ENCODE results near the gene CYBC1.

CYBC1 gene

DNA sequence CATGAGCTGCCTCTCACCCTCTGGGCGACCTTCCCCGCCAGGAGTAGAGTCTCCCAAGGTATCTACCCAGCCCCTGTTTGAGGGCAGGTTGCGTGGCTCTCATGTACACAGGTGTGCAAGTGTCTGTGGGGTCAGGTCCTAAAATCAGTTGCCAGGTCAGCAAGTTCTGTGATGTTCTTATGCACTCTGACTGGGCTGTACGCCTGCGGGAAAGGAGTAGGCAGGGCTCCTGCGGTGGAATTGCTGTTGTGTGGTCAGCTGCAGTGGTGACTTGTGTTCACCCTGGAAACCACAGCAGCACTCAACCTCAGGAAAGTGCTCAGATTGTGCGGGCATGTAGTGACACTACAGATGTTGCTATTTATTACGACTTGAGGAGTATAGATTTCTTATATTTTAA lies 27.4 kb upstream of the CYBC1 start:
- Histone ChIP-seq H3K4me1 (ENCODE audit: control insufficient read depth, insufficient read depth, low read length, poor library complexity, severe bottlenecking) (no peaks in the 10 kb centered on the region), H3K4me3 (ENCODE audit: insufficient read depth, low read depth, low read length, poor library complexity, severe bottlenecking) (no peak overlapping the region), H3K27ac (ENCODE audit: insufficient read depth, low read length, poor library complexity, severe bottlenecking) (no peak overlapping the region), H3K27me3 (replicated peaks; ENCODE audit: control insufficient read depth, insufficient read depth, low read length, poor library complexity, severe bottlenecking) (no peaks in the 10 kb centered on the region), H3K36me3 (ENCODE audit: control insufficient read depth, insufficient read depth, low read length) (peaks cover 65% of the 10 kb centered on the region), H3K9me3 (ENCODE audit: control insufficient read depth, low read length) (no peaks in the 10 kb centered on the region)
- DNase-seq, result no peak

DNA sequence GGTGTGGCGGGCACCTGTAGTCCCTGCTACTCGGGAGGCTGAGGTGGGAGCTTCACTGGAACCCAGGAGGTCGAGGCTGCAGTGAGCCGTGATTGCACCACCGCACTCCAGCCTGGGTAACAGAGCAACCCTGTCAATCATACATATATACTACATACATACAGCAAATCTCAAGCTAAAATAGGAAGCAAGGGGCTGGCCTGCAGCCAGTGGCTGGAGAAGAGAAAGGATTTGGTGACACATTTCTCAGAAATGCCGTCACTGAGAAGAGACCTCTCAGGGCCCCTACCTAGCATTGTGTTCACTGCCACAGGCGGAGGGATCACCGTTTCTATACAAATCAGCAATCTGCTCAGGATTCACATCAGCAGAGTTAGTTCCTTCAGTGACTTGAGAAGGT lies 24.9 kb upstream of the CYBC1 start:
- Histone ChIP-seq H3K9me3 (ENCODE audit: control insufficient read depth, low read length) (no peaks in the 10 kb centered on the region), H3K27ac (ENCODE audit: insufficient read depth, low read length, poor library complexity, severe bottlenecking) (no peak overlapping the region), H3K36me3 (ENCODE audit: control insufficient read depth, insufficient read depth, low read length) (peaks cover 55% of the 10 kb centered on the region), H3K4me3 (ENCODE audit: insufficient read depth, low read depth, low read length, poor library complexity, severe bottlenecking) (no peak overlapping the region), H3K27me3 (replicated peaks; ENCODE audit: control insufficient read depth, insufficient read depth, low read length, poor library complexity, severe bottlenecking) (no peaks in the 10 kb centered on the region), H3K4me1 (ENCODE audit: control insufficient read depth, insufficient read depth, low read length, poor library complexity, severe bottlenecking) (no peaks in the 10 kb centered on the region)
- no peak for DNase-seq

DNA sequence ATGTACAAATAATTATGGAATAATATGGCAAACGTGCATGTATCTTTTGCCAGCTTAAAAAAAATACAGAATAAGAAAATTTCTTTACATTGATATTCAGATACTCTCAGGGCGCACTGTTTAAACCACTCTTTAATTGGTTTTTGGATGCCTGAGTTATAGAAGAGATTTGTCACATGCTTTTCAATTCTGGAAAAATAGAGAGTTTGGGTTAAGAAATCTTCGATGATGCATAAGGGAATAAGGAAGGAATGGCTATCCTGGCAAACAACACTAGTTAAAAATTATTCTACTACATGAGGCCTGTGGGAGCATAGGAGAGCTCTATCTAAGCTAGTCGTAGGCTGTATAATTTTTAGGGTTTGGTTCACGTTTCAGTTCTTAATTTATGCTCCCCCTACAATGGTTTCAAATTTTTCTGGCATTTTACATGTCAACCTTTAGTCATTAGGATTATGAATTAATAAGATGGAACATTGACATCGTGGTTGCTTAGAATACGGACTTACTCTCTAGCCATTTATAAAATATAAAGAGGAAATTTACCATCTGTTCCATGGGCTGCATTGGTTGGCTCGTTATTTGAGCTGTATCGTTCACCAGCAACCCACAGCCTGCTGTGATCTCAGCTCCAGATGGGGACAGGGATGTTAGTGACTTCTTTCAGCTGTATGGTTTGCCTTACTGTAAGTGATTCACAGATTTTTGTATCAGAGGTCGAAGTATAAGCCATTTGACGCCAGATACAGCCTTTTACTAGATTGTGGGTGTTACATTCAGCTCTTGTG lies 23.9 kb upstream of the CYBC1 start:
- H3K9me3 ChIP-seq (ENCODE audit: control insufficient read depth, low read length), result no peaks in the 10 kb centered on the region
- H3K27ac ChIP-seq (ENCODE audit: insufficient read depth, low read length, poor library complexity, severe bottlenecking), result no peak overlapping the region
- DNase-seq, result no peak
- peaks cover 50% of the 10 kb centered on the region for H3K36me3 ChIP-seq (ENCODE audit: control insufficient read depth, insufficient read depth, low read length)
- no peak overlapping the region for H3K4me3 ChIP-seq (ENCODE audit: insufficient read depth, low read depth, low read length, poor library complexity, severe bottlenecking)
- no peaks in the 10 kb centered on the region for H3K27me3 ChIP-seq (replicated peaks; ENCODE audit: control insufficient read depth, insufficient read depth, low read length, poor library complexity, severe bottlenecking)
- H3K4me1 ChIP-seq (ENCODE audit: control insufficient read depth, insufficient read depth, low read length, poor library complexity, severe bottlenecking), result no peaks in the 10 kb centered on the region

DNA sequence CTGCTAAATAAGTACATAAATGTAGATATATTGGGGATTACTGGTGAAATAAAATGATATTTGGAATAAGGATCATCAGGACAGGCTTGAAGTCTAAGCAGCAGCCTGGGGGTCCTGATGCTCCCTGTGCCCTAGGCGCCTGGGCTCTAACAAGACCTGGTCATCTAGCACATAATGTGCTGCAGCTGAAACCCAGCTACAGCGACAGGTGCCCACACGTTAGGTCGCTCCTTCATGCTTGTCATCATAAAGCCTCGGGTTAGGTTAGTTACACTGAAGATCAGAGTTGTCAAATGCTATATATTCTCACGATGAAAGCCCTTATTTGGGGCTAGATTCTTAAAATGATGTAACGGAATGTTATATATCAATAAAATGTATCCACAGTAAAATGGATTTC lies 19.5 kb upstream of the CYBC1 start:
- H3K9me3 ChIP-seq (ENCODE audit: control insufficient read depth, low read length), result no peaks in the 10 kb centered on the region
- DNase-seq, result no peak
- peaks cover 51% of the 10 kb centered on the region for H3K36me3 ChIP-seq (ENCODE audit: control insufficient read depth, insufficient read depth, low read length)

DNA sequence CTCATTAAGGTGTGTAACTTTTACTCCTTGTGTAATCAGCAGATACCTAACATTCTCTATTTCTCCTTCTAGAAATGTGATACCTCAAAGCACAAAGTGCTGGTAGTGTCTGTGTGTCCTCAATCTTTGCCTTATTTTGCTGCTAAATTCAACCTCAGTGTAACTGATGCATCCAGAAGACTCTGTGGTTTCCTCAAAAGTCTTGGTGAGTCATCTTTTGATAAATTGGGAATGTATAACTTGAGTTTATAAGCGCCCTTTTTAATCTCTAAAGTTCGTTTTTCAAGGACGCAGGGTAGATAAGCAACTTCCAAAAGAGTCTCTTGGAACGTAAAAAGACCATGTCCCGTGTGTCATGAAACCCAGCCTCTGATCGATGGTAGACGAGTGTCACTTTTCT lies 18.1 kb upstream of the CYBC1 start:
- peaks cover 52% of the 10 kb centered on the region for H3K36me3 ChIP-seq (ENCODE audit: control insufficient read depth, insufficient read depth, low read length)
- no peak overlapping the region for H3K27ac ChIP-seq (ENCODE audit: insufficient read depth, low read length, poor library complexity, severe bottlenecking)

More for the DNA sequence above, 19.5 kb upstream of the CYBC1 start:
- Histone ChIP-seq H3K27me3 (replicated peaks; ENCODE audit: control insufficient read depth, insufficient read depth, low read length, poor library complexity, severe bottlenecking) (no peaks in the 10 kb centered on the region), H3K4me1 (ENCODE audit: control insufficient read depth, insufficient read depth, low read length, poor library complexity, severe bottlenecking) (no peaks in the 10 kb centered on the region), H3K27ac (ENCODE audit: insufficient read depth, low read length, poor library complexity, severe bottlenecking) (no peak overlapping the region), H3K4me3 (ENCODE audit: insufficient read depth, low read depth, low read length, poor library complexity, severe bottlenecking) (no peak overlapping the region)

DNA sequence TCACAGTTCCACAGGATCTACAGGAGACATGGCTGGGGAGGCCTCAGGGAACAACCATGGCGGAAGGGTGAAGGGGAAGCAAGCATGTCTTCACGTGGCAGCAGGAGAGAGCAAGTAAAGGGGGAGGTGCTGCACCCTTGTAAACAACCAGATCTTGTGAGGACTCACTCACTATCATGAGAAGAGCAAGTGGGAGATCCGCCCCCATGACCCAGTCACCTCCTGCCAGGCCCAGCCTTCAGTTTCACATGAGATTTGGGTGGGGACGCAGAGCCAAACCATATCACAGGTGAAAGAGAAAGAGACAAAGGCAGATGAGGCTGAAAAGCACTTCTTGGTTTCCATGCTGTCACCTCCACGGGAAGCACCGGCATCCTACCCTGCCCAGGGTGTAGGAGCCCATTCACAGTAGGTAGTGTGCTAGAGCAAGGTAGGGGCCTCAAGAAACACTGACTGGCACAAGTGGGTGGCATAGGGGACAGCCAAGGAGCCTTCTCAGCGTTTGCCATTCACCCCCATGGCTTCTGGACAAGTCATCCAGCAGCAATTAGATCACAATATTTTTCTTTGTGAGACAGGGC lies 14.6 kb upstream of the CYBC1 start:
- H3K27ac ChIP-seq (ENCODE audit: insufficient read depth, low read length, poor library complexity, severe bottlenecking), result no peak overlapping the region
- H3K9me3 ChIP-seq (ENCODE audit: control insufficient read depth, low read length), result no peaks in the 10 kb centered on the region
- H3K4me1 ChIP-seq (ENCODE audit: control insufficient read depth, insufficient read depth, low read length, poor library complexity, severe bottlenecking), result no peaks in the 10 kb centered on the region
- peaks cover 73% of the 10 kb centered on the region for H3K36me3 ChIP-seq (ENCODE audit: control insufficient read depth, insufficient read depth, low read length)
- DNase-seq, result no peak
- H3K27me3 ChIP-seq (replicated peaks; ENCODE audit: control insufficient read depth, insufficient read depth, low read length, poor library complexity, severe bottlenecking), result no peaks in the 10 kb centered on the region
- H3K4me3 ChIP-seq (ENCODE audit: insufficient read depth, low read depth, low read length, poor library complexity, severe bottlenecking), result no peak overlapping the region

More for the DNA sequence above, 18.1 kb upstream of the CYBC1 start:
- no peaks in the 10 kb centered on the region for H3K4me1 ChIP-seq (ENCODE audit: control insufficient read depth, insufficient read depth, low read length, poor library complexity, severe bottlenecking)
- H3K9me3 ChIP-seq (ENCODE audit: control insufficient read depth, low read length), result no peaks in the 10 kb centered on the region
- no peaks in the 10 kb centered on the region for H3K27me3 ChIP-seq (replicated peaks; ENCODE audit: control insufficient read depth, insufficient read depth, low read length, poor library complexity, severe bottlenecking)
- no peak overlapping the region for H3K4me3 ChIP-seq (ENCODE audit: insufficient read depth, low read depth, low read length, poor library complexity, severe bottlenecking)
- no peak for DNase-seq

DNA sequence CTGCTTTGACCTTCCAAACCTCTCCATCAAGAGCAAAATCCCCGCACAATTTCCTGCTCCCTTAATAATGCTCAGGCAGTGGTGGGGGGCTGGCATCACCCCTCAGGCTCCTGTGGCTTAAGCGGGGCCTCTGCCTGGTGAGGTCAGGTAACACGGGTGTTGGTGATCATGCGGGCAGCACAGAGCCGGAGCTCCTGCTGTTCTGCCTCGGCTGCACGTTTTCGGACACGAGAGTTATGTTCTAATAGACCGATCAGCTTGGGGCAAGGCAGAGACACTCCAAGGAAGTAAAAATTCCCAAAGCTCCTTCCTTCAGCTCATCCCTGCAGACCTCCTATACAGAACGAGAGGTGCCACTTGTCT lies 14.0 kb upstream of the CYBC1 start:
- Histone ChIP-seq H3K4me1 (ENCODE audit: control insufficient read depth, insufficient read depth, low read length, poor library complexity, severe bottlenecking) (no peaks in the 10 kb centered on the region), H3K9me3 (ENCODE audit: control insufficient read depth, low read length) (no peaks in the 10 kb centered on the region), H3K4me3 (ENCODE audit: insufficient read depth, low read depth, low read length, poor library complexity, severe bottlenecking) (no peak overlapping the region), H3K27me3 (replicated peaks; ENCODE audit: control insufficient read depth, insufficient read depth, low read length, poor library complexity, severe bottlenecking) (no peaks in the 10 kb centered on the region), H3K36me3 (ENCODE audit: control insufficient read depth, insufficient read depth, low read length) (peaks cover 69% of the 10 kb centered on the region), H3K27ac (ENCODE audit: insufficient read depth, low read length, poor library complexity, severe bottlenecking) (no peak overlapping the region)
- DNase-seq, result no peak

DNA sequence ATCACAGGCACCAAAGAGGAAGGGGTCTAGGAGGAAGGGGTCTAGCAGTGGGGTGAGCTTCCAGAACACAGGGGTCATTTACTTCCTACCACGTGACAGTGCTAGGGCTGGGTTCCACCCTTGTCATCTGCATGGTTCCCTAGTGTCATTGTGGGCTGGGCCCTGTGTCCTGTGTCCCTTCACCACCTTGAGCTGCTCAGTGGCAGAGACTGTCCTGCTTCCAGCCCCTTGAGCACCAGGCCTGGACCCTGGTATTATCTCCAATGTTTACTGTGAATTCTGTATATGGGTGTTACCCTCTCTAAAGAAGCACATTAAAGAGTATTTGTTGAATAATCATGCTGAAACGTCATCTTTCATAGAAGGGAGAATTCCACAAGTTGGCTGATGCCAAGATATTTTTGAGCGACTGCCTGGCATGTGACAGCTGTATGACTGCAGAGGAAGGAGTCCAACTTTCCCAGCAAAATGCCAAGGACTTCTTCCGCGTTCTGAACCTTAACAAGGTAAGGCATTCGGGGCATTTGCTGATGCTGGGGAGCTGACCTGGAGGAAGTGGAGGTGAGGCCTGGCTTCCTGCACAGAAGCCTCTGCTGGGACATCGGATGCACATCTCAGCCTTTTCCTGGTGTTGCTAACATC lies 13.5 kb upstream of the CYBC1 start:
- H3K9me3 ChIP-seq (ENCODE audit: control insufficient read depth, low read length), result no peaks in the 10 kb centered on the region
- peaks cover 65% of the 10 kb centered on the region for H3K36me3 ChIP-seq (ENCODE audit: control insufficient read depth, insufficient read depth, low read length)
- H3K27ac ChIP-seq (ENCODE audit: insufficient read depth, low read length, poor library complexity, severe bottlenecking), result no peak overlapping the region
- no peak for DNase-seq
- H3K4me1 ChIP-seq (ENCODE audit: control insufficient read depth, insufficient read depth, low read length, poor library complexity, severe bottlenecking), result no peaks in the 10 kb centered on the region
- H3K4me3 ChIP-seq (ENCODE audit: insufficient read depth, low read depth, low read length, poor library complexity, severe bottlenecking), result no peak overlapping the region
- H3K27me3 ChIP-seq (replicated peaks; ENCODE audit: control insufficient read depth, insufficient read depth, low read length, poor library complexity, severe bottlenecking), result no peaks in the 10 kb centered on the region

DNA sequence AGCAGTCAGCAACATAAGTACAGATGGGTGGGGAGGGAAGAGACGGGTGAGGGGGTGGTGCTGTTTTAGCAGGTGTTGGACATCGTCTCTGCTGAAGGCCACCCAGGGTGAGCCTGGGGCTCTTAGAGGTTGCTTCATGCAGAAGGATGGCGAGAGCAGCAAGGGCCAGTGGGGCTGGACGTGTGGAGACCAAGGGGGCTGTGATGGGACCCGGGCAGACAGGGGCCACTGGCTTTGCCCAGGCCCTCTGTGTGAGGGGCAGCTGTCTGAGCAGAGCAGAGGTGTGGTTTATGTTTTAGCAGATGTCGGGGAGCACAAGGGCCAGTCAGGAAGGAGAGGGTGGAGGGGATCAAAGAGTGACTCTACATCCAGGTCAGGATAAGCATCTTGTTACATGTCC lies 12.8 kb upstream of the CYBC1 start:
- Histone ChIP-seq H3K9me3 (ENCODE audit: control insufficient read depth, low read length) (no peaks in the 10 kb centered on the region), H3K4me1 (ENCODE audit: control insufficient read depth, insufficient read depth, low read length, poor library complexity, severe bottlenecking) (no peaks in the 10 kb centered on the region), H3K4me3 (ENCODE audit: insufficient read depth, low read depth, low read length, poor library complexity, severe bottlenecking) (no peak overlapping the region), H3K36me3 (ENCODE audit: control insufficient read depth, insufficient read depth, low read length) (peaks cover 58% of the 10 kb centered on the region), H3K27me3 (replicated peaks; ENCODE audit: control insufficient read depth, insufficient read depth, low read length, poor library complexity, severe bottlenecking) (no peaks in the 10 kb centered on the region), H3K27ac (ENCODE audit: insufficient read depth, low read length, poor library complexity, severe bottlenecking) (no peak overlapping the region)
- DNase-seq, result no peak

DNA sequence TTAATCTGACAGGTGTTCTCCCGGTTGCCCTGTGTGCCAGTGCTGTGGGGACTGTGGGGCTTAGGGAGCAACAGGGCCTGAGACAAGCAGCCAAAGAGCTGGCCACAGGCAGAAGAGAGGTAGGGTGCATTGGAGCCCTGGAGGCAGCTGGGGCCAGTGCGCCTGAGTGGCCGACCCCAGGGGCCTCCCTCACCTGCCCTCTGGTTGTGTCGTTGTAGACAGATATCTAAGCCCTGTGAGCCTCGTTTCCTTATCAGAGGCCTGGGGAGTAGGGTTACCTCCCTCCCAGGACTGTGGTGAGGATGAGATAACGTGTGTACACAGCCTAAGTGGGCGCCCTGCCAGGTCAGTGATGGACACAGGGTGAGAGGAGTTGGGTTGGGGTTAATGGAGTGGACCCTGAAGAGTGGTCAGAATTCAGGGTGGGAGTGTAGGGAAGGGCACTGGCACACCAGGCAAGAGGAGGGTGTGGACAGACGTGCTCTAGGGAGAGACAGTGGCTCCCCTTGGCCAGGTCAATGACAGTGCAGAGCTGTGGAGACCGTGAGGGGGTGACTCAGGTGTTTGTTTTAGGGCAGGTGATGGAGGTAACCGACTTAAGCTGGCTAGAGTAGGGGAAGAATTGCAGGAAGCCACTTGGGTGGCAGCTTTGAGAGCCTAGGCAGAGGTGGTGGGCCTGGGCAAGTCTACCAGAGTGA lies 11.4 kb upstream of the CYBC1 start:
- DNase-seq, result no peak
- Histone ChIP-seq H3K4me3 (ENCODE audit: insufficient read depth, low read depth, low read length, poor library complexity, severe bottlenecking) (no peak overlapping the region), H3K4me1 (ENCODE audit: control insufficient read depth, insufficient read depth, low read length, poor library complexity, severe bottlenecking) (peaks cover 9% of the 10 kb centered on the region), H3K36me3 (ENCODE audit: control insufficient read depth, insufficient read depth, low read length) (peaks cover 56% of the 10 kb centered on the region), H3K27ac (ENCODE audit: insufficient read depth, low read length, poor library complexity, severe bottlenecking) (no peak overlapping the region), H3K9me3 (ENCODE audit: control insufficient read depth, low read length) (no peaks in the 10 kb centered on the region), H3K27me3 (replicated peaks; ENCODE audit: control insufficient read depth, insufficient read depth, low read length, poor library complexity, severe bottlenecking) (no peaks in the 10 kb centered on the region)

All from effector memory CD4-positive, alpha-beta T cell (primary cell).